H9 (cell line): Measurements from ENCODE around the gene SIL1. TPM values are rescaled to one million over a fixed set of nuclear protein-coding genes. Genes with fewer than 3 reads are reported as not detected.

Experiments
- DNase-seq: peaks from one replicate; pipeline ENCODE4 v3.0.0-alpha.2; 2017
- H2AFZ ChIP-seq: one replicate; pipeline ENCODE4 v1.6.1; 2013; ENCODE audit warnings: mild to moderate bottlenecking, low read length, control low read depth, moderate library complexity
- H2AK5ac ChIP-seq: 2 replicates; pipeline ENCODE4 v1.6.1; 2013; ENCODE audit warnings: low read length, control low read depth, mixed read lengths; ENCODE audit not compliant: insufficient read length
- H2BK120ac ChIP-seq: one replicate; pipeline ENCODE4 v1.6.1; 2013; ENCODE audit warnings: low read depth, mild to moderate bottlenecking, low read length, control low read depth, inconsistent platforms; ENCODE audit not compliant: poor library complexity, severe bottlenecking
- H2BK12ac ChIP-seq: 2 replicates; pipeline ENCODE4 v1.6.1; 2013; ENCODE audit warnings: low read length, control low read depth, mixed read lengths, low read depth; ENCODE audit not compliant: insufficient read length
- H2BK15ac ChIP-seq: 2 replicates; pipeline ENCODE4 v1.6.1; 2013; ENCODE audit warnings: low read depth, low read length, control low read depth
- H2BK20ac ChIP-seq: one replicate; pipeline ENCODE4 v1.6.1; 2013; ENCODE audit warnings: low read depth, mild to moderate bottlenecking, low read length, control low read depth, inconsistent platforms; ENCODE audit not compliant: poor library complexity, severe bottlenecking
- H2BK5ac ChIP-seq: 2 replicates; pipeline ENCODE4 v1.6.1; 2013; ENCODE audit warnings: low read length, control low read depth, mixed read lengths; ENCODE audit not compliant: insufficient read length
- H3K14ac ChIP-seq: 2 replicates; pipeline ENCODE4 v1.6.1; 2013; ENCODE audit warnings: low read length, control low read depth; ENCODE audit not compliant: insufficient read depth
- H3K18ac ChIP-seq: 2 replicates; pipeline ENCODE4 v1.6.1; 2013; ENCODE audit warnings: low read depth, mild to moderate bottlenecking, mixed read lengths, low read length, control low read depth; ENCODE audit not compliant: insufficient read length
- H3K23ac ChIP-seq: 2 replicates; pipeline ENCODE4 v1.6.1; 2013; ENCODE audit warnings: low read length, control low read depth, mixed read lengths, low read depth; ENCODE audit not compliant: insufficient read length
- H3K23me2 ChIP-seq: 2 replicates; pipeline ENCODE4 v1.6.1; 2013; ENCODE audit warnings: low read depth, mild to moderate bottlenecking, mixed read lengths, low read length, control low read depth; ENCODE audit not compliant: insufficient read length, poor library complexity, severe bottlenecking
- H3K27ac ChIP-seq: 2 replicates; pipeline ENCODE4 v1.5.1; 2013; ENCODE audit warnings: low read length, control low read depth, mixed read lengths, low read depth; ENCODE audit not compliant: insufficient read length
- H3K27me3 ChIP-seq: 2 replicates; pipeline ENCODE4 v1.6.1; 2013; ENCODE audit warnings: low read length, control low read depth, inconsistent platforms; ENCODE audit not compliant: insufficient read depth
- H3K4ac ChIP-seq: 2 replicates; pipeline ENCODE4 v1.6.1; 2013; ENCODE audit warnings: low read depth, mild to moderate bottlenecking, control low read depth, inconsistent platforms, low read length, moderate library complexity
- H3K4me1 ChIP-seq: 2 replicates; pipeline ENCODE4 v1.6.1; 2013; ENCODE audit warnings: low read length, control low read depth, inconsistent platforms; ENCODE audit not compliant: insufficient read depth
- H3K4me2 ChIP-seq: 2 replicates; pipeline ENCODE4 v1.6.1; 2013; ENCODE audit warnings: low read length, control low read depth, mixed read lengths; ENCODE audit not compliant: insufficient read length, insufficient read depth
- H3K56ac ChIP-seq: 2 replicates; pipeline ENCODE4 v1.6.1; 2013; ENCODE audit warnings: low read depth, mild to moderate bottlenecking, mixed read lengths, low read length, control low read depth; ENCODE audit not compliant: insufficient read length
- H3K79me1 ChIP-seq: 2 replicates; pipeline ENCODE4 v1.6.1; 2013; ENCODE audit warnings: low read depth, mild to moderate bottlenecking, moderate library complexity, low read length, control low read depth, inconsistent platforms; ENCODE audit not compliant: insufficient read depth, poor library complexity, severe bottlenecking
- H3K79me2 ChIP-seq: 2 replicates; pipeline ENCODE4 v1.6.1; 2013; ENCODE audit warnings: low read length, control low read depth, inconsistent platforms; ENCODE audit not compliant: insufficient read depth
- H3K9ac ChIP-seq: 2 replicates; pipeline ENCODE4 v1.6.1; 2013; ENCODE audit warnings: low read length, control low read depth, mixed read lengths; ENCODE audit not compliant: insufficient read length; ENCODE audit errors: extremely low read depth
- H3K9me3 ChIP-seq: one replicate; pipeline ENCODE4 v1.6.1; 2013; ENCODE audit warnings: low read depth, low read length, inconsistent platforms; ENCODE audit not compliant: control insufficient read depth
- H3T11ph ChIP-seq: one replicate; pipeline ENCODE4 v1.6.1; 2013; ENCODE audit warnings: mild to moderate bottlenecking, low read length, control low read depth, inconsistent platforms
- H4K20me1 ChIP-seq: one replicate; pipeline ENCODE4 v1.6.1; 2013; ENCODE audit not compliant: control insufficient read depth, insufficient read length, insufficient read depth
- H4K5ac ChIP-seq: 2 replicates; pipeline ENCODE4 v1.6.1; 2013; ENCODE audit warnings: low read depth, mild to moderate bottlenecking, mixed read lengths, low read length, control low read depth; ENCODE audit not compliant: insufficient read length
- H4K8ac ChIP-seq: replicated peaks from 2 replicates; pipeline ENCODE4 v1.6.1; 2013; ENCODE audit warnings: low read length, control low read depth, mixed read lengths, low read depth; ENCODE audit not compliant: insufficient read length
- H4K91ac ChIP-seq: 2 replicates; pipeline ENCODE4 v1.6.1; 2013; ENCODE audit warnings: low read depth, mild to moderate bottlenecking, moderate library complexity, mixed read lengths, low read length, control low read depth; ENCODE audit not compliant: insufficient read length
- H3K27ac Mint-ChIP-seq, 3 experiments: 2 replicates in 2 of 3; 3 replicates in 1 of 3; pipeline ENCODE4 v1.8.0; 2020 to 2021; ENCODE audit warnings: mixed read lengths in 3 of 3, mild to moderate bottlenecking in 1 of 3, moderate library complexity in 1 of 3
- H3K27me3 Mint-ChIP-seq: 2 replicates; pipeline ENCODE4 v1.8.0; 2021; ENCODE audit warnings: low read depth, mild to moderate bottlenecking, moderate library complexity, mixed read lengths
- H3K36me3 Mint-ChIP-seq, 3 experiments: 2 replicates in 2 of 3; 3 replicates in 1 of 3; pipeline ENCODE4 v1.8.0; 2020 to 2021; ENCODE audit warnings: low read depth in 3 of 3, mixed read lengths in 3 of 3; ENCODE audit not compliant: insufficient read depth in 1 of 3
- H3K4me1 Mint-ChIP-seq, 2 experiments: 2 replicates each; pipeline ENCODE4 v1.8.0; 2020; ENCODE audit warnings: mixed read lengths in 2 of 2
- H3K4me3 Mint-ChIP-seq, 2 experiments: 2 replicates in 1 of 2; 3 replicates in 1 of 2; pipeline ENCODE4 v1.8.0; 2020 to 2021; ENCODE audit warnings: mild to moderate bottlenecking in 2 of 2, mixed read lengths in 2 of 2, moderate library complexity in 1 of 2
- H3K9me3 Mint-ChIP-seq, 2 experiments: 2 replicates in 1 of 2; 3 replicates in 1 of 2; pipeline ENCODE4 v1.8.0; 2020; ENCODE audit warnings: mild to moderate bottlenecking in 2 of 2, mixed read lengths in 2 of 2, moderate library complexity in 1 of 2
- CTCF ChIP-seq: fragments of 200-600 bp; sonication (generic); conservative IDR thresholded peaks from 3 replicates; pipeline ENCODE4 v1.8.0; 2021; ENCODE audit warnings: antibody characterized with exemption, mild to moderate bottlenecking
- WGBS: extraction: QIAGEN DNeasy Blood & Tissue Kit; methylation state at CpG from one replicate; pipeline ENCODE4 v1.1.7; 2013; ENCODE audit warnings: missing lambda C conversion rate, low lambda C conversion rate, mixed read lengths; ENCODE audit not compliant: insufficient read length; ENCODE audit errors: extremely low coverage; 5-methylcytosine and 5-hydroxymethylcytosine counted together
- total RNA-seq: library from RNA; stranded (reverse); gene quantifications from 2 replicates; pipeline ENCODE4 v1.2.1, GENCODE V29; 2021

The SIL1 gene
- total RNA-seq, 1 experiment from 2014 or later: 10.6 TPM

GRCh38 chr5:138920181-138920580 lies 278.0 kb downstream of the SIL1 start:
- Histone ChIP-seq H3K27me3 (no peaks in the 10 kb centered on the region), H3K79me2 (no peaks in the 10 kb centered on the region), H3K9ac (no peak overlapping the region), H3K27ac (no peak overlapping the region), H3K4me2 (no peak overlapping the region), H2BK12ac (no peak overlapping the region), H3T11ph (no peak overlapping the region), H3K23ac (no peak overlapping the region), H4K91ac (no peak overlapping the region), H4K5ac (no peak overlapping the region), H3K14ac (no peak overlapping the region), H3K4me1 (no peaks in the 10 kb centered on the region), H3K4ac (no peak overlapping the region), H3K9me3 (no peaks in the 10 kb centered on the region), H3K23me2 (no peaks in the 10 kb centered on the region), H4K8ac (no peak overlapping the region), H2BK120ac (no peak overlapping the region), H2AK5ac (no peak overlapping the region), H2BK5ac (no peak overlapping the region), H2AFZ (no peak overlapping the region), H2BK20ac (no peak overlapping the region), H3K18ac (no peak overlapping the region), H2BK15ac (no peak overlapping the region), H3K79me1 (no peaks in the 10 kb centered on the region), H3K56ac (no peak overlapping the region), H4K20me1 (no peaks in the 10 kb centered on the region)
- no peak for DNase-seq
- Mint-ChIP-seq H3K27me3 (no peaks in the 10 kb centered on the region), H3K36me3 (peaks cover 14 to 53% (median 33%) of the 10 kb centered on the region in 3 experiments; a peak in 6 of 7 replicates), H3K4me1 (peaks cover 8 to 12% of the 10 kb centered on the region in 2 experiments), H3K4me3 (no peak overlapping the region), H3K9me3 (no peaks in the 10 kb centered on the region), H3K27ac (no peak overlapping the region; a peak in 1 of 7 replicates)
- no peak for TF ChIP-seq CTCF
- WGBS: no CpG with 5 or more reads among the region's 8 CpGs
